Spleen (tissue), 11 donors: ENCODE measurements around the gene ABCC5. TPM values are rescaled to one million over a fixed set of nuclear protein-coding genes. Genes with fewer than 3 reads are reported as not detected.
"Not testable (repeated sequence)": the region's sequence is repeated elsewhere in the genome, so short reads cannot be mapped to it uniquely, and the experiment has no call there.

ENCODE experiments used
- DNase-seq: peaks from one replicate; pipeline ENCODE4 v3.0.0-alpha.2; 2020
- H3K27ac ChIP-seq, 8 donors: fragments of 200-600 bp; sonication (generic) in 7 of 8; 1 replicate in 4 of 8; 2 replicates in 4 of 8; pipeline versions ENCODE4 v1.5.0 to v1.8.0; 2016 to 2021; ENCODE audit warnings: inconsistent platforms in 4 of 8, mild to moderate bottlenecking in 4 of 8, moderate library complexity in 1 of 8
- H3K27me3 ChIP-seq, 7 donors: fragments of 200-600 bp; sonication (generic) in 6 of 7; replicated peaks in 1 of 7; 1 replicate in 4 of 7; 2 replicates in 3 of 7; pipeline versions ENCODE4 v1.5.0 to v1.8.0; 2016 to 2021; ENCODE audit warnings: inconsistent platforms in 3 of 7, mild to moderate bottlenecking in 1 of 7
- H3K36me3 ChIP-seq, 6 donors: fragments of 200-600 bp; sonication (generic) in 5 of 6; 1 replicate in 4 of 6; 2 replicates in 2 of 6; pipeline versions ENCODE4 v1.5.0 to v1.8.0; 2016 to 2021; ENCODE audit warnings: inconsistent platforms in 2 of 6
- H3K4me1 ChIP-seq, 6 donors: fragments of 200-600 bp; sonication (generic) in 5 of 6; 1 replicate in 3 of 6; 2 replicates in 3 of 6; pipeline versions ENCODE4 v1.5.0 to v1.8.0; 2016 to 2021; ENCODE audit warnings: inconsistent platforms in 3 of 6
- H3K4me3 ChIP-seq, 8 donors: fragments of 200-600 bp; sonication (generic) in 7 of 8; 1 replicate in 4 of 8; 2 replicates in 4 of 8; pipeline versions ENCODE4 v1.5.0 to v1.8.0; 2016 to 2021; ENCODE audit warnings: inconsistent platforms in 4 of 8, mild to moderate bottlenecking in 4 of 8, moderate library complexity in 2 of 8
- H3K9me3 ChIP-seq, 8 donors: fragments of 200-600 bp; sonication (generic) in 7 of 8; 1 replicate in 4 of 8; 2 replicates in 4 of 8; pipeline versions ENCODE4 v1.5.0 to v1.8.0; 2016 to 2021; ENCODE audit warnings: inconsistent platforms in 4 of 8
- CTCF ChIP-seq, 11 experiments: fragments of 200-600 bp in 7 of 11; fragments of 450-650 bp in 4 of 11; sonication (generic) in 4 of 11; IDR thresholded peaks in 8 of 11; conservative IDR thresholded peaks in 3 of 11; 1 replicate in 7 of 11; 2 replicates in 4 of 11; pipeline versions ENCODE4 v1.4.0 to v1.8.0; 2016 to 2021; ENCODE audit warnings: antibody characterized with exemption in 11 of 11, inconsistent platforms in 4 of 11, mild to moderate bottlenecking in 1 of 11
- POLR2A ChIP-seq, 3 donors: fragments of 450-650 bp; IDR thresholded peaks; one replicate each; pipeline ENCODE4 v1.5.1; 2017; ENCODE audit warnings: antibody characterized with exemption in 3 of 3, mild to moderate bottlenecking in 1 of 3
- POLR2AphosphoS5 ChIP-seq, 3 donors: sonication (generic); formaldehyde crosslinking; IDR thresholded peaks; one replicate each; pipeline ENCODE4 v1.5.1; 2017; ENCODE audit warnings: antibody characterized with exemption in 3 of 3
- WGBS, 5 donors: extraction: QIAGEN DNeasy Blood & Tissue Kit in 3 of 5; methylation state at CpG; one replicate each; pipeline versions ENCODE4 v1.1.5 to v1.1.7; 2013 to 2018; 5-methylcytosine and 5-hydroxymethylcytosine counted together
- intact Hi-C: fragments of 100-400 bp; cut with DNase I; formaldehyde crosslinking; loops from one replicate; pipeline ENCODE4 v1.15.0; 2023; ENCODE audit warnings: low total_unique reads
- polyA plus RNA-seq, 3 donors: library from polyadenylated mRNA; stranded (reverse); fragments of 200-250 nt; gene quantifications; one replicate each; pipeline ENCODE4 v1.2.1, GENCODE V29; 2013
- total RNA-seq, 7 donors: library from RNA; depleted of rRNA in 3 of 7; stranded (reverse); fragments of >200 nt in 3 of 7; fragmentation: NEBNext Ultra II Directional in 4 of 7; extraction: Animal tissue kit (Norgen Biotek cat#: 25700) in 4 of 7; gene quantifications; one replicate each; pipeline versions ENCODE4 v1.1.0 to v1.2.1, GENCODE V29; 2016 to 2021
- donor health status: healthy with polysubstance abuse.
- donor health status: DM: no; HTN: no; CAD: no; lungs with moderate emphysema.
- donor health status: DM: no; HTN: no; CAD: no.
- donor health status: Bipolar disorder and iron deficiency.
- donor health status: healthy.
- donor health status: DM: no; HTN: no; CAD: no.
- donor health status: DM: yes; HTN: yes; CAD: no.

ABCC5 gene
- total and polyA plus RNA-seq, 10 donors = 19.6 to 112 (median 59.9) TPM

- no peaks in the 10 kb centered on the region for H3K27me3 ChIP-seq
- TF ChIP-seq CTCF (IDR thresholded peaks at IDR 0.05 in 8 of 11, conservative IDR thresholded peaks at IDR 0.05 in 3 of 11) = no peak
- TF ChIP-seq POLR2A (IDR thresholded peaks at IDR 0.05) = no peak
- no peaks in the 10 kb centered on the region for H3K9me3 ChIP-seq
- no peaks in the 10 kb centered on the region for H3K4me1 ChIP-seq
- intact Hi-C loops = no loop called here
- H3K4me3 ChIP-seq = no peak overlapping the region
- 84 to 100% (median 88%) methylated on average over 1 of the region's 1 CpG for WGBS, 5 donors
- no peak for DNase-seq
- H3K36me3 ChIP-seq = no peaks in the 10 kb centered on the region
- no peak overlapping the region for H3K27ac ChIP-seq
These were observed 24.9 kb upstream of the ABCC5 start for GRCh38 chr3:184042617-184043016.

- Histone ChIP-seq H3K9me3 (no peaks in the 10 kb centered on the region), H3K27me3 (no peaks in the 10 kb centered on the region), H3K4me1 (no peaks in the 10 kb centered on the region), H3K36me3 (no peaks in the 10 kb centered on the region), H3K4me3 (no peak overlapping the region), H3K27ac (no peak overlapping the region)
- intact Hi-C loops = no loop called here
- WGBS, 5 donors = 40 to 67% (median 60%) methylated on average over 3 of the region's 3 CpGs
- DNase-seq = no peak
- TF ChIP-seq POLR2AphosphoS5 (IDR thresholded peaks at IDR 0.05) = no peak
- TF ChIP-seq CTCF (IDR thresholded peaks at IDR 0.05 in 8 of 11, conservative IDR thresholded peaks at IDR 0.05 in 3 of 11) = peak in 1 of 11 experiments; percentile 12
These were observed 22.3 kb upstream of the ABCC5 start for GRCh38 chr3:184040010-184040409.

- intact Hi-C loops = no loop called here
- no peaks in the 10 kb centered on the region for H3K4me1 ChIP-seq
- no peak overlapping the region for H3K4me3 ChIP-seq
- no peak overlapping the region for H3K27ac ChIP-seq
- H3K27me3 ChIP-seq = no peaks in the 10 kb centered on the region
- 68 to 85% (median 76%) methylated on average over 5 of the region's 5 CpGs for WGBS, 5 donors
- H3K36me3 ChIP-seq = no peaks in the 10 kb centered on the region
- DNase-seq = no peak
- H3K9me3 ChIP-seq = no peaks in the 10 kb centered on the region
- TF ChIP-seq CTCF (IDR thresholded peaks at IDR 0.05 in 8 of 11, conservative IDR thresholded peaks at IDR 0.05 in 3 of 11) = no peak
- no peak for TF ChIP-seq POLR2A (IDR thresholded peaks at IDR 0.05)
- TF ChIP-seq POLR2AphosphoS5 (IDR thresholded peaks at IDR 0.05) = no peak
These were observed 21.7 kb upstream of the ABCC5 start for GRCh38 chr3:184039414-184039813.

GRCh38 chr3:184038307-184038706 lies 20.6 kb upstream of the ABCC5 start:
- H3K27me3 ChIP-seq, H3K36me3 ChIP-seq, H3K4me3 ChIP-seq, H3K27ac ChIP-seq, H3K9me3 ChIP-seq, intact Hi-C loops, DNase-seq, H3K4me1 ChIP-seq: not testable (repeated sequence)
- 62 to 75% (median 69%) methylated on average over 7 to 9 of the region's 9 CpGs for WGBS, 5 donors

GRCh38 chr3:184037816-184038215 lies 20.1 kb upstream of the ABCC5 start:
- TF ChIP-seq POLR2AphosphoS5 (IDR thresholded peaks at IDR 0.05) (no peak), CTCF (IDR thresholded peaks at IDR 0.05 in 8 of 11, conservative IDR thresholded peaks at IDR 0.05 in 3 of 11) (no peak), POLR2A (IDR thresholded peaks at IDR 0.05) (no peak)
- peaks cover 0 to 4% (median 0%) of the 10 kb centered on the region in 7 donors for H3K27me3 ChIP-seq
- H3K4me3 ChIP-seq = no peak overlapping the region
- H3K4me1 ChIP-seq = no peaks in the 10 kb centered on the region
- WGBS, 5 donors = 66 to 83% (median 70%) methylated on average over 7 of the region's 7 CpGs
- intact Hi-C loops = no loop called here
- no peaks in the 10 kb centered on the region for H3K9me3 ChIP-seq
- H3K27ac ChIP-seq = no peak overlapping the region
- DNase-seq = no peak
- H3K36me3 ChIP-seq = no peaks in the 10 kb centered on the region
